GM18499 (cell line): Measurements from ENCODE around the gene METTL26.

Source experiments
- ATAC-seq: cut with Tn5 transposase; IDR thresholded peaks from one replicate; pipeline ENCODE4 v1.9.1; 2021; ENCODE audit warnings: moderate number of reproducible peaks; ENCODE audit not compliant: insufficient read depth, unreplicated experiment

The METTL26 gene

DNA sequence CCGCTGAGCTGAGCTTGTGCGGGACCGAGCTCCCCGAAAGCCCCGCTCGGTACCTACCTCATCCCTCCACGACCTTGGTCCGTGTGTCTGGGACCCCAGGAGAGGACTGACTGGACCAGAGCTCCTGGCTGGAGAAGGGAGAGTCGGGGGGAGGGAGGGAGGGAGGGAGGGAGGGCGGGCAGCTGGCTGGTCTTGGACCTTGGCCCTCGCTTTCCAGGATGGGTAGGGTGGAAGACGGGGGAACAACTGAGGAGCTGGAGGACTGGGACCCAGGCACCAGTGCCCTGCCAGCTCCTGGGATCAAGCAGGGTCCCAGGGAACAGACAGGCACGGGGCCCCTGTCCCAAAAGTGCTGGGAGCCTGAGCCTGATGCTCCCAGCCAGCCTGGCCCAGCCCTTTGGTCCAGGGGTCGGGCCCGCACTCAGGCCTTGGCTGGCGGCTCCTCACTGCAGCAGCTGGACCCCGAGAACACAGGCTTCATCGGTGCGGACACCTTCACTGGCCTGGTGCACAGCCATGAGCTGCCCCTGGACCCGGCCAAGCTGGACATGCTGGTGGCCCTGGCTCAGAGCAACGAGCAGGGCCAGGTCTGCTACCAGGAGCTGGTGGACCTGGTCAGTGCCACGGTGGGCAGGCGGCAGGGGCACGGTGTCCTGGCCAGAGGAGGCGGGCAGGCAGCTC is 39.9 kb upstream of the METTL26 start:
- ATAC-seq, result no peak

DNA sequence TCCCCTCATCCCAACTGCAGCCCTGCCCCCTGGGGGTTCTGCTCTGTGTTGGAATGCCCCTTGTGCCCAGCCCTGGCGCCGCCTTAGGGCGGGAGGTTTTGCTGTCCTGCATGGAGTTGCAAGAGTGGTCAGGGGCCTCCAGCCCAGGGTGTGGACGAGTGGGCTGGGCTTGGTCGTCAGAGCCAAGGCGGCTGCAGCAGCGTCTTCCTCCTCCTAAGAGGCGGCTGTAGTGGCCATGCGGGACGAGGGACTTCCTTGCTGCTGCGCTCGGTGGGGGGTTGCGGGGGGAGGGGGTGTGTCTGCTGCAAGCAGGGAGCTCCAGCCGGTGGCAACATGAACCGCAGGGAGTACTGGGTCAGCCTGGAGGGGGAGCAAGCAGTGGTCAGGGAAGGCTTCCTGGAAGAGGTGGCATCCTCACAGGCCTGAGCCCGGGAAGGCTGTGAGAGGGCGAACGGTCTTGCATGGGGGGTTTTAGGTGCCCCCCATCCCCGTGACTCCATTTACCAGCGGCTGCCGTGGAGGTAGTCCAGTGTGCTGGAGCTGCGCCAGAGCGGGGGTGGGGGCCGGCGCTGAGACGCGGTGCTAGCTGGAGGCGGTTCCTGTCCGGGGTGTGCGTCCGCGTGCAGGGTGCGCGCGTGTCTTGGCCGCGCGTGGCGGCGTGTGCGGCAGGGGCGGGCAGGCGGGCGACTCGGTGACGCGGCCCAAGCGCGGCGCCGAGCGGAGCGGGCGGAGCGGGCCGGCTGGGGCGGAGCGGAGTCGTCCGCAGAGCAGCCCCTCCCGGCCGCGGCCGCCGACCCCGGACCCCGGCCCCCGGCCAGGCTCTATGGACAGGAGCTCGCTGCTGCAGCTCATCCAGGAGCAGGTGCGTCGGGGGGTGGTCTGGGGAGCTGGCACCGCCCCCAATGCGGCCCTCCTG is 39.1 kb upstream of the METTL26 start, which contains the start of gene RHBDL1:
Gene RHBDL1 (plus strand): TSS at position 704 of the 916 bp plus-strand sequence. CDS start 120 bp downstream, at position 824.
- ATAC-seq, result no peak

DNA sequence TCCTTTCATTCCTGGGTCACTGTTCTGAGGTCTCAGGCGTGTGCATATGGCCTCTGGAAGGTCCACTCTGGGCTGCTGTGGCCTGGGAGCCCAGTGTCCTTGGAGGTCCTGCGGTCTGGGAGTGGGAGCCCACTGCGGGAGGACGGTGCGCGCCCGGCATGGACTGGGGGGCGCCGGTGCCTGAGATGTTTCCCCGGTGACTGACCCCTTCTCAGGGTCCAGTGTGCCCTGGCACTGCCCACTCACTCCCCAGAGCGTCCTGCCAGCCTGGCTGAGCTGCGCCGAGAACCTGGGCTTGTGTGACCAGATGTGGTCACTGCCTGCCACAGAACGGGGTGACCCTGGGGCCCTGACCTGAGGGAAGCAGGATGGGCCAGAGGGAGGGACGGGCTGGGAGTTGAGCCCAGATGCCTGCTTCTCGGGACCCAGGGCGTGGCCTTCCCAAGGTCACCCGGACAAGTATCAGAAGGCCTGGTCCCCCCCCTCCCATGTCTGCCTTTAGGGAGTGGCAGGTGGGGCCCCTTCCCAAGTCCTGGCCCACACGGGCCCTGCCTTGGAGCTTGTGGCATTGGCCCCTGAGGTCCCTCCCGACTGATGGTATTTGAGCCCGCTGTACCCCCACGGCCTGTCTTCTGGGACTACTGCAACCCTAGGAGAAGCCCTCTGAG is 38.2 kb upstream of the METTL26 start:
- no peak for ATAC-seq

GRCh38 chr16:673399-673991 is 37.4 kb upstream of the METTL26 start:
- ATAC-seq, result no peak

- no peak for ATAC-seq
Observed at GRCh38 chr16:672851-673250, 36.7 kb upstream of the METTL26 start.

DNA sequence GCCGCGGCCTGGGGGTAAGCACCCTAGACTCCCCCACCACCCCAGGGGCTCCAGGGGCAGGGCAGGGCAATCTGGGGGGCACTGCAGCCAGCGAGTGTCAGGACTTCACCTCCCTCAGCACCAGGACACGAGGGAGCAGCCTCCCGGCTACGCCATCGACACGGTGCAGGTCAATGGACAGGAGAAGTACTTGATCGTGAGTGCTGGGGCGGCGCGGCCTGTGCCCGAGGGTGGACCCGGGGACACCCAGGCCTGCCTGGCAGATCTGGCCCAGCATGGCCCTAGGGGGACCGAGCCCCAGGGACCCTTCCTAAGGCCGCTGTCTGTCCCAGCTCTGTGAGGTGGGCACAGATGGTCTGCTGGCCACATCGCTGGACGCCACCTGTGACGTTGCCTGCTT is 36.3 kb upstream of the METTL26 start:
- no peak for ATAC-seq

- ATAC-seq, result no peak
Observed at GRCh38 chr16:671353-672131, 35.4 kb upstream of the METTL26 start.

DNA sequence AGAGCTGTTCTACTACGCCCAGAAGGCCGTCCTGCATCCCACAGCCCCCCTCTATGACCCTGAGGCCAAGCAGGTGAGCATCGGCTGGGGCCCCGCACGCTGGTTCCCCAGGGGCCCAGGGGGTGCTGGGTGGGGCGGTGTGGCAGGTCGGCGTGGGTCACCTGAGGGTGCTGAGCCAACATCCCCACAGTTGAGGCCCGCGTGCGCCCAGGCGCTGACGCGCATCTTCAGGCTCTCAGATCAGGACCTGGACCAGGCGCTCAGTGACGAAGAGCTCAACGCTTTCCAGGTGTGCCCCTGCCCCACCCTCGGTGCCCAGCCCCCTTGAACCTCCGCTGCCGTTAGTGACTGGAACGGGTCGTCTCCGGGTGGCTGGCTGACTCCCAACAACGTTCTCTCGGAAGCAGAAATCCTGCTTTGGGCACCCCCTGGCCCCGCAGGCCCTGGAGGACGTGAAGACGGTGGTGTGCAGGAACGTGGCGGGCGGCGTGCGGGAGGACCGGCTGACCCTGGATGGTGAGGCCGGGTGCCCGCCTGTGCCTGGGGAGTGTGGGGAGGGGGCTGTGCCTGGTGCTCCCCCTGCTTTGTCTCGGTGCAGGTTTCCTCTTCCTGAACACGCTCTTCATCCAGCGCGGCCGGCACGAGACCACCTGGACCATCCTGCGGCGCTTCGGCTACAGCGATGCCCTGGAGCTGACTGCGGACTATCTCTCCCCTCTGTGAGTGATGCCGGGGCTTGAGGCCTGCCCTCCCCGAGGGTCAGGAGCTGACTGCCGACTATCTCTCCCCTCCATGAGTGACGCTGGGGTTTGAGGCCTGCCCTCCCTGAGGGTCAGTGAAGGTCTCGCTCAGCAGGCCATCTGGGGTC is 34.6 kb upstream of the METTL26 start:
- ATAC-seq, result no peak

- ATAC-seq, result no peak
Observed at GRCh38 chr16:669666-670065, 33.6 kb upstream of the METTL26 start.

DNA sequence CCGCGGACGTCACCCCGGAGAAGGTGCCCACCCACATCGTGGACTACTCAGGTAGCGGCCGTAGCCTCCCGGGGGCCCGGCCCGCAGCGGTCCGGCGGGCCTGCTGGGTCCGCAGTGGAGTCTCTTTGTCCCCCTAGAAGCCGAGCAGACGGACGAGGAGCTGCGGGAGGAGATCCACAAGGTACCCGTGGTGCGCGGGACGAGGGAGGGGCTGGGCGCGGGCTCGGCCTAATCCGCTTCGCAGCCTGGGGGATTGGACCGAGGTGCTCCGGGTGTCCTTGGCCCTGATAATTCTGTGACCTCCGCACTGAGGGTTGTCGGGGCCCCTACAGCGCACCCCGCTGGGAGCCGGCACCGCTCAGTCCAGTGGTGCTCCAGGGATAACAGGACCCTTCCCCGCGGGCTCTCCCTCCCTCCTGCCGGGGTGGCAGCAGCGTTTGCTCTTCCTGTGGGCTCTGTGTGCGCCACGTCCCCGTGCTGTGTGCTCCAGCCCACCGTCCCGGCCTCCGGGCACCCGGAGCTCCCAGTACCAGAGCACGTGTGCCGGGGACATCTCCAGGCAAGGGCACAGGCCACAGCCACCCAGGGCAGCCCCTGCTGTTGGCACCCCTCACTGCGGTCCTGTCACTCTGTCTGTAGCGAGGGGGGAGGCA is 32.5 kb upstream of the METTL26 start:
- no peak for ATAC-seq

- no peak for ATAC-seq
Observed at GRCh38 chr16:667780-668518, 31.8 kb upstream of the METTL26 start, which contains the start of gene RHOT2. RHOT2 (plus strand) TSS chr16:668132; CDS start chr16:668200, 68 bp downstream.

GRCh38 chr16:667113-667779 is 31.1 kb upstream of the METTL26 start:
- no peak for ATAC-seq

- no peak for ATAC-seq
Observed at GRCh38 chr16:666572-666971, 30.5 kb upstream of the METTL26 start.

- no peak for ATAC-seq
Observed at GRCh38 chr16:662597-662996, 26.5 kb upstream of the METTL26 start.

DNA sequence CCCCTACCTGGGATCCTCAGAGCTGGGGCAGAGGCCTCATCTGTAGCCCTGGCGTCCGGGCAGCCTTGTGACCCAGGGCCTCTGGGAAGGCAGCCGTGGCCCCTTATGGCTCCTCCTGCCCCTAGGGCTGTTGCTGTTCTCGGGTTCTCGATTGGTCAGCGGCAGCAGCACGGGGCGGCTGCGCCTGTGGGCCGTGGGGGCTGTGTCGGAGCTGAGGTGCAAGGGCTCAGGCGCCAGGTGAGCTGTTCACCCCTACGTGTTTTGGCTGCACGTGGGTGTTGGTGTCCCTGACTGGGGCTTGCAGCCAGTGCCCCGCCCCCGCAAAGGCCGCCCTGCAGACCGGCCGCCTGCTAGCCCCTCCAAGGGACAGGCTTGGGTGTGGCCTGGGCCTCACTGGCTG is 26.0 kb upstream of the METTL26 start:
- no peak for ATAC-seq

GRCh38 chr16:661184-661821 is 25.2 kb upstream of the METTL26 start:
- ATAC-seq, result no peak
